Measurements from ENCODE around the gene OSBPL2. TPM values are rescaled to one million over a fixed set of nuclear protein-coding genes. Genes with fewer than 3 reads are reported as not detected.

Gene OSBPL2
- total RNA-seq, 1 experiment from 2014 or later = 36.9 TPM

DNA sequence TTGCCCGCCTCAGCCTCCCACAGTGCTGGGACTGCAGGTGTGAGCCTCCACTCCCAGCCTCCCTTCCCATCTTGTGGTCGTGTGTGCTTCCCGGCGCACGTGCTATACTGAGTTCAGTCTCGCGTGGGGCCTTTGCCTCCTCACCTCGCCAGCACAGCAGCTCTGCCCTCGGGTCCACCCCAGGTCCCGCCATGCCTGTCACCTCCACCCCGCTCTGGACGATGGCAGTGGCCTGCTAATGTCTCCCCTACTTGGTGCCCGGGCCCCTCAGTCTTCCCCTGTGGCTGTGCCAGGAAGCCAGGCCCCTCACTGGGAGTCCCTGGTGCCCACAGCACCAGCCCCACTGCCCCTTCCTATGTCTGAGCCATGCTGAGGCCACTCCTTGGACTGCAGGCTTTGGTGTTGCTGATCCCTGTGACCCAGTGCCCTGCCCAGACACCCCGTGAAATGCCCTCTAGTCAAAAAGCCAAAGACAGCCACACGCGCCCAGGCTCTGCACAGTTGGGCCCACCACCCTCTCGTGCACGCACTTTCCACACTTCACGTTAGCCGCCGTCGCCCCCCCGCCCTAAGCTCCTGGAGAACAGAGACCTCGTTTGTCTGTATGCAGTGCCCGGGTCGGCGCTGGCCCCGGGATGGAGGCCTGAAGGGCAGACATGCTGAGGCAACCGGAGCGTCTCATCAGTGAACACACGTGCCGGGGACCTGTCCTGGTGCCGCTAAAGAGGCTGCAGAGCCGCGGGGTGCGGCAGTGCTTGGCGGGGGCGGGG is 32.5 kb upstream of the OSBPL2 start:
- RAD21 ChIA-PET (ENCODE audit: low non-redundant PET in 1 of 2, low total read pairs in 2 of 2, uncharacterized antibody in 2 of 2, unreplicated experiment in 2 of 2) = no interaction called here
- H3K9me2 ChIP-seq (ENCODE audit: insufficient read depth) = no peaks in the 10 kb centered on the region
- DNase-seq (ENCODE audit: low read depth, low spot score) (no peak), ATAC-seq (no peak)
- BruUV-seq (replicated peaks) = no TSS peak
- H3K9ac ChIP-seq (ENCODE audit: low read length) = no peak overlapping the region
- H3K4me2 ChIP-seq (ENCODE audit: low read length) = no peak overlapping the region
- H3K27me3 ChIP-seq (ENCODE audit: insufficient read depth, low read length) = no peaks in the 10 kb centered on the region
- H2AFZ ChIP-seq (ENCODE audit: low read depth, low read length, poor library complexity, severe bottlenecking) = no peak overlapping the region
- peaks cover 0 to 5% of the 10 kb centered on the region in 2 experiments; a peak in 1 of 4 replicates for H3K4me1 ChIP-seq (ENCODE audit: control insufficient read depth in 1 of 2, insufficient read depth in 2 of 2, low read length in 2 of 2)
- H3K4me3 ChIP-seq (replicated peaks in 1 of 2; ENCODE audit: low read depth in 1 of 2, low read length in 2 of 2) = no peak overlapping the region
- H3K36me3 ChIP-seq (ENCODE audit: control insufficient read depth in 1 of 2, insufficient read depth in 2 of 2, low read length in 2 of 2) = peaks cover under 1 to 7% of the 10 kb centered on the region in 2 experiments; a peak in 3 of 4 replicates
- no peaks in the 10 kb centered on the region for H4K20me1 ChIP-seq (ENCODE audit: insufficient read depth)
- intact Hi-C loops (cut with micrococcal nuclease) = no loop called here
- TF ChIP-seq SP1 (IDR thresholded peaks at IDR 0.05; ENCODE audit: low read depth) (no peak), JUND (IDR thresholded peaks at IDR 0.05) (no peak), SRF (IDR thresholded peaks at IDR 0.05; ENCODE audit: low read depth) (no peak), REST (IDR thresholded peaks at IDR 0.05; ENCODE audit: low read depth) (no peak), ZFX (IDR thresholded peaks at IDR 0.05) (no peak), RAD21 (IDR thresholded peaks at IDR 0.05; ENCODE audit: low read depth) (no peak), CEBPB (IDR thresholded peaks at IDR 0.05; ENCODE audit: low read depth) (no peak), FOSL1 (IDR thresholded peaks at IDR 0.05; ENCODE audit: low read depth) (no peak), POLR2AphosphoS5 (IDR thresholded peaks at IDR 0.05; ENCODE audit: low read depth, low read length) (no peak), POLR2A (IDR thresholded peaks at IDR 0.05; ENCODE audit: borderline replicate concordance, extremely low read depth, insufficient read depth, insufficient read length) (no peak), EZH2phosphoT487 (IDR thresholded peaks at IDR 0.05; ENCODE audit: borderline replicate concordance) (no peak), ELF1 (IDR thresholded peaks at IDR 0.05; ENCODE audit: borderline replicate concordance, low read depth) (no peak), YY1 (IDR thresholded peaks at IDR 0.05; ENCODE audit: extremely low read depth, insufficient replicate concordance, low read depth, low read length) (no peak), EZH2 (IDR thresholded peaks at IDR 0.05) (no peak)
- TF ChIP-seq, protein P1, sequence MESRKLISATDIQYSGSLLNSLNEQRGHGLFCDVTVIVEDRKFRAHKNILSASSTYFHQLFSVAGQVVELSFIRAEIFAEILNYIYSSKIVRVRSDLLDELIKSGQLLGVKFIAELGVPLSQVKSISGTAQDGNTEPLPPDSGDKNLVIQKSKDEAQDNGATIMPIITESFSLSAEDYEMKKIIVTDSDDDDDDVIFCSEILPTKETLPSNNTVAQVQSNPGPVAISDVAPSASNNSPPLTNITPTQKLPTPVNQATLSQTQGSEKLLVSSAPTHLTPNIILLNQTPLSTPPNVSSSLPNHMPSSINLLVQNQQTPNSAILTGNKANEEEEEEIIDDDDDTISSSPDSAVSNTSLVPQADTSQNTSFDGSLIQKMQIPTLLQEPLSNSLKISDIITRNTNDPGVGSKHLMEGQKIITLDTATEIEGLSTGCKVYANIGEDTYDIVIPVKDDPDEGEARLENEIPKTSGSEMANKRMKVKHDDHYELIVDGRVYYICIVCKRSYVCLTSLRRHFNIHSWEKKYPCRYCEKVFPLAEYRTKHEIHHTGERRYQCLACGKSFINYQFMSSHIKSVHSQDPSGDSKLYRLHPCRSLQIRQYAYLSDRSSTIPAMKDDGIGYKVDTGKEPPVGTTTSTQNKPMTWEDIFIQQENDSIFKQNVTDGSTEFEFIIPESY (IDR thresholded peaks at IDR 0.05; ENCODE audit: extremely low read depth, insufficient replicate concordance, low read length) = no peak
- TF ChIP-seq, protein P2, sequence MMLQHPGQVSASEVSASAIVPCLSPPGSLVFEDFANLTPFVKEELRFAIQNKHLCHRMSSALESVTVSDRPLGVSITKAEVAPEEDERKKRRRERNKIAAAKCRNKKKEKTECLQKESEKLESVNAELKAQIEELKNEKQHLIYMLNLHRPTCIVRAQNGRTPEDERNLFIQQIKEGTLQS (IDR thresholded peaks at IDR 0.05) = no peak
- H3K9me3 ChIP-seq (ENCODE audit: control insufficient read depth in 1 of 2, insufficient read depth in 1 of 2, low read depth in 1 of 2, low read length in 2 of 2) = no peaks in the 10 kb centered on the region
- POLR2A ChIA-PET = no interaction called here
- H3K79me2 ChIP-seq (ENCODE audit: insufficient read depth, low read length) = no peaks in the 10 kb centered on the region
- CTCF ChIA-PET = no interaction called here
- no peak overlapping the region for H3K27ac ChIP-seq (ENCODE audit: low read depth, low read length)

Data from HCT116 (cell line).